MM.1S (cell line): ENCODE data around the gene POLR2H.

Source experiments
- DNase-seq: peaks from one replicate; pipeline ENCODE4 v3.0.0-alpha.2; 2015
- H2AFZ ChIP-seq: fragments of 300-600 bp; sonication (generic); 2 replicates; pipeline ENCODE4 v1.6.0; 2016; ENCODE audit warnings: antibody characterized with exemption, low read length
- H3F3A ChIP-seq: fragments of 300-600 bp; sonication (generic); 2 replicates; pipeline ENCODE4 v1.6.1; 2016; ENCODE audit warnings: mild to moderate bottlenecking, antibody characterized with exemption, low read length, moderate library complexity, mixed read lengths; ENCODE audit not compliant: insufficient read depth
- H3K27ac ChIP-seq: fragments of 300-600 bp; sonication (generic); 2 replicates; pipeline ENCODE4 v1.5.1; 2016; ENCODE audit warnings: mild to moderate bottlenecking, low read length
- H3K27me3 ChIP-seq: fragments of 300-600 bp; sonication (generic); replicated peaks from 2 replicates; pipeline ENCODE4 v1.6.0; 2016; ENCODE audit warnings: low read length; ENCODE audit not compliant: insufficient read depth
- H3K36me3 ChIP-seq: fragments of 300-600 bp; sonication (generic); replicated peaks from 2 replicates; pipeline ENCODE4 v1.6.1; 2016; ENCODE audit warnings: mild to moderate bottlenecking, low read length, mixed read lengths; ENCODE audit not compliant: insufficient read depth
- H3K4me1 ChIP-seq: fragments of 300-600 bp; sonication (generic); 2 replicates; pipeline ENCODE4 v1.6.1; 2016; ENCODE audit warnings: low read length, mixed read lengths
- H3K4me2 ChIP-seq: fragments of 300-600 bp; sonication (generic); 2 replicates; pipeline ENCODE4 v1.6.0; 2016; ENCODE audit warnings: low read depth, low read length
- H3K4me3 ChIP-seq: fragments of 300-600 bp; sonication (generic); 2 replicates; pipeline ENCODE4 v1.5.1; 2016; ENCODE audit warnings: low read length, mixed read lengths
- H3K79me2 ChIP-seq: fragments of 300-600 bp; sonication (generic); 2 replicates; pipeline ENCODE4 v1.6.1; 2016; ENCODE audit warnings: mixed run types, low read length, mixed read lengths
- H3K9ac ChIP-seq: fragments of 300-600 bp; sonication (generic); 2 replicates; pipeline ENCODE4 v1.6.1; 2016; ENCODE audit warnings: low read length, mixed read lengths
- H3K9me2 ChIP-seq: fragments of 300-600 bp; sonication (generic); replicated peaks from 2 replicates; pipeline ENCODE4 v1.6.1; 2016; ENCODE audit warnings: mild to moderate bottlenecking, low read length, mixed read lengths; ENCODE audit not compliant: insufficient read depth
- H3K9me3 ChIP-seq: fragments of 300-600 bp; sonication (generic); replicated peaks from 2 replicates; pipeline ENCODE4 v1.6.1; 2016; ENCODE audit warnings: mild to moderate bottlenecking, low read length, mixed read lengths; ENCODE audit not compliant: insufficient read depth
- H4K20me1 ChIP-seq: fragments of 300-600 bp; sonication (generic); 2 replicates; pipeline ENCODE4 v1.6.1; 2016; ENCODE audit warnings: mild to moderate bottlenecking, low read length, moderate library complexity, mixed read lengths; ENCODE audit not compliant: insufficient read depth
- CTCF ChIP-seq: fragments of 300-600 bp; sonication (generic); IDR thresholded peaks from 2 replicates; pipeline ENCODE4 v1.5.1; 2016; ENCODE audit warnings: antibody characterized with exemption, low read length, mixed read lengths
- EZH2 ChIP-seq: fragments of 300-600 bp; sonication (generic); optimal IDR thresholded peaks from 2 replicates; pipeline ENCODE3; 2017; ENCODE audit warnings: low read depth, mild to moderate bottlenecking, antibody characterized with exemption, low read length, mixed read lengths
- EZH2phosphoT487 ChIP-seq: fragments of 300-600 bp; sonication (generic); IDR thresholded peaks from 2 replicates; pipeline ENCODE4 v1.6.1; 2018; ENCODE audit warnings: antibody characterized with exemption, low read length

POLR2H gene

GRCh38 chr3:184332370-184333090 is 29.0 kb upstream of the POLR2H start:
- Histone ChIP-seq H3K27me3 (no peaks in the 10 kb centered on the region), H2AFZ (no peak overlapping the region), H3K27ac (no peak overlapping the region), H3K79me2 (peaks cover 48% of the 10 kb centered on the region), H4K20me1 (peaks cover 35% of the 10 kb centered on the region), H3K9me2 (no peaks in the 10 kb centered on the region), H3K9ac (no peak overlapping the region), H3K36me3 (peaks cover 31% of the 10 kb centered on the region), H3F3A (peaks cover 53% of the 10 kb centered on the region), H3K4me1 (0 out of 2 replicates have a peak, but pooled peaks cover 4% of the 10 kb centered on the region), H3K4me3 (no peak overlapping the region), H3K9me3 (no peaks in the 10 kb centered on the region), H3K4me2 (no peak overlapping the region)
- DNase-seq: no peak
- TF ChIP-seq EZH2phosphoT487 (no peak), EZH2 (no peak), CTCF (no peak)

GRCh38 chr3:184333190-184333589 is 28.3 kb upstream of the POLR2H start:
- no peaks in the 10 kb centered on the region for H3K27me3 ChIP-seq
- no peak overlapping the region for H2AFZ ChIP-seq

GRCh38 chr3:184333700-184334099 is 27.8 kb upstream of the POLR2H start:
- Histone ChIP-seq H3K79me2 (peaks cover 38% of the 10 kb centered on the region), H3K36me3 (peaks cover 23% of the 10 kb centered on the region), H3K4me1 (0 out of 2 replicates have a peak, but pooled peaks cover 4% of the 10 kb centered on the region), H3K9me2 (no peaks in the 10 kb centered on the region), H3K9ac (no peak overlapping the region), H3K4me2 (no peak overlapping the region), H4K20me1 (peaks cover 35% of the 10 kb centered on the region), H2AFZ (no peak overlapping the region), H3F3A (peaks cover 51% of the 10 kb centered on the region), H3K27ac (no peak overlapping the region), H3K4me3 (no peak overlapping the region), H3K9me3 (no peaks in the 10 kb centered on the region), H3K27me3 (no peaks in the 10 kb centered on the region)
- no peak for TF ChIP-seq EZH2phosphoT487
- TF ChIP-seq EZH2: no peak
- TF ChIP-seq CTCF: no peak
- no peak for DNase-seq

More at GRCh38 chr3:184333190-184333589, 28.3 kb upstream of the POLR2H start:
- Histone ChIP-seq H3K27ac (no peak overlapping the region), H3K4me3 (no peak overlapping the region), H3K36me3 (peaks cover 28% of the 10 kb centered on the region), H3K4me2 (no peak overlapping the region), H4K20me1 (peaks cover 35% of the 10 kb centered on the region), H3K9me3 (no peaks in the 10 kb centered on the region), H3K4me1 (0 out of 2 replicates have a peak, but pooled peaks cover 4% of the 10 kb centered on the region), H3K9me2 (no peaks in the 10 kb centered on the region), H3K9ac (no peak overlapping the region), H3K79me2 (peaks cover 43% of the 10 kb centered on the region), H3F3A (peaks cover 53% of the 10 kb centered on the region)
- TF ChIP-seq CTCF (no peak), EZH2 (no peak)
- DNase-seq: no peak
